NCI-H2227 (cell line): Measurements from ENCODE around the gene ST7L.
"Not testable (repeated sequence)": the region's sequence is repeated elsewhere in the genome, so short reads cannot be mapped to it uniquely, and the experiment has no call there.

Experiments
- DNase-seq: peaks from one replicate; lab custom pipeline; 2025; ENCODE audit not compliant: unreplicated experiment; lab: John Stamatoyannopoulos, UW

The ST7L gene, protein sequence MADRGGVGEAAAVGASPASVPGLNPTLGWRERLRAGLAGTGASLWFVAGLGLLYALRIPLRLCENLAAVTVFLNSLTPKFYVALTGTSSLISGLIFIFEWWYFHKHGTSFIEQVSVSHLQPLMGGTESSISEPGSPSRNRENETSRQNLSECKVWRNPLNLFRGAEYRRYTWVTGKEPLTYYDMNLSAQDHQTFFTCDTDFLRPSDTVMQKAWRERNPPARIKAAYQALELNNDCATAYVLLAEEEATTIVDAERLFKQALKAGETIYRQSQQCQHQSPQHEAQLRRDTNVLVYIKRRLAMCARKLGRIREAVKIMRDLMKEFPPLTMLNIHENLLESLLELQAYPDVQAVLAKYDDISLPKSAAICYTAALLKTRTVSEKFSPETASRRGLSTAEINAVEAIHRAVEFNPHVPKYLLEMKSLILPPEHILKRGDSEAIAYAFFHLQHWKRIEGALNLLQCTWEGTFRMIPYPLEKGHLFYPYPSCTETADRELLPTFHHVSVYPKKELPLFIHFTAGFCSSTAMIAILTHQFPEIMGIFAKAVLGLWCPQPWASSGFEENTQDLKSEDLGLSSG

DNA sequence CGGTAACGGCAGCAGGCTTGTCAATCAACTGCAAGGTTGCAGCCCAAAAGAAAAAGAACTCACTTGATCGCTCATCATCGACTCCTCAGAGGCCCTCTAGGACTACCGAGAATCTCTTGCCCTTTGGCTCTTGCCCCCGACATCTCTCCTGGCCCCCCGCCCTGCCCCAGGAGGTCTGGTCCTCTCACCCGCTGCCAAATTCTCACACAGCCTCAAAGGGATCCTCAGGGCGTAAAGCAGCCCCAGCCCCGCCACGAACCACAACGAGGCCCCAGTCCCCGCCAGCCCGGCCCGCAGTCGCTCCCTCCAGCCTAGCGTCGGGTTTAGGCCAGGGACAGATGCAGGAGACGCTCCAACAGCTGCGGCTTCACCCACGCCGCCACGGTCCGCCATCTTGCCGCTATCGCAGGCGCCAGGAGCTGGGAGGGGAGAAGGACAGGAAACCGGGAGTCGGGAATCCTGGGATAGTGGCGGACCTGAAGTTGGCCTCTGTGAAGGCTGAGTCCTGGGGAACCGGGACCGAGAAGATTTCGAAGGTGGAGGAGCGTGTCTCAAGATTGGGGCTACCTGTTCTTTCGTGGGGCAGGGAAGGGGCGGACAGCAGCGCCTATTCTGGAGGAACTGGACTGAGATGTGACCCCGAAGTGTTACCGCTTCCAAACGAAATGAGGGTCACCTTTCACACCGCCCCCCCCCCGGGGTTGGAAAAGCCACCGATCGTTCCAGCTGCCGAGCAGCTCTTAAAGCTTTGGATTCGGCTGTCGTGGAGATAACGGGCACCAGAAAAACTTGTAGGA is at the start of gene ST7L:
Gene ST7L, minus strand, starts transcription at position 421 of the 797 bp plus-strand sequence. Its CDS starts 28 bp downstream, at position 393.
- peak; percentile 87 for DNase-seq

DNA sequence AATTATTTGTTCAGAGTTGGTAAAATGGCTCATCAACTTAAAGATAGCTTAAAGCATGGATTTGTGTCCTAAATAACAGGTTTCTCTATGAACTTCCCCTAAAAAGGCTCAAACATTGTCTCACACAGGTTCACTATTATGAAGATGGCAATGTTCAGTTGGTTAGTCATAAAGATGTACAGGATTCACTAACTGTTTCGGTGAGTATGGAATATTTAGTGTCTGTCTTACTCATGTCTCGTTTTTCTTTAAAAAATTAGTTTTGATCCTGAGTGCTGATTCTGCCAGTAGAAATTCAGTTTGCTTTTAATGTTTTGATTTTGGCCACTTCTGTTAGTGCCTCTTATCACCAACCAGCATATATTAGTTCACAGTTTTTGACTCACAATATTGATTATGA is 48.0 kb upstream of the ST7L start:
- DNase-seq, result no peak

DNA sequence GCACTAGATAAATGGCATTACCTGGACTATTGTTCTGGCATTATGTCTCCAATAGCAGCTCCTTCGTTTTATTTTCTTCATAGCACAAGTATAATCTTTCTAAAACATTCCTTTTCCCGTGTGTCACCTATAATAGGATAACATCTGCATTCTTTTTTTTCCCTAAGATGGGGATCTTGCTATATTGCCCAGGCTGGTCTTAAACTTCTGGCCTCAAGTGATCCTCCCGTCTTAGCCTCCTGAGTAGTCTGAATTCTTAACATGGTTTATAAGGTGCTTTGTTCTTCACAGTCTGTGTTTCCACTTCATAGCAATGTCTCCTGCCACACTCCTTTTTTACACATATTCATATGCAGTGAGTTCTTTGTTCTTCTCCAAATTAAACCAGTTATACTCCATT is 46.9 kb upstream of the ST7L start:
- no peak for DNase-seq

DNA sequence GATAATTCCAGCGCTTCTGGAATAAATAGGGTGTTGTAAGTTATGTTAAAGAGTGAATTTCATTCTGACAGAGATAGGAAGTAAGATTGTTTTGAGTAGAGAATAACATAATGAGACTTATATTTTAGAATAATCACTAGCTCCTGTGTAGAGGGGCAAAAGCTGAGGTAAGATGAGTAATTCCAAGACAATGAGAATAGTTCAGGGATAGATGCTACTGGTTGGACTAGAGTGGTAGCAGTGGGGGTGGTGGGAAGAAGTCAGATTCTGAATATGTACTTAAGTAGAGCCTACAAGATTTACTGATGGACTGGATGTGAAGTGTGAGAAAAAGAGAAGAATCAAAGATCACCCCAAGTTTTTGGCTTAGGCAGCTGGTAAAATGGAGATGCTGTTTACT is 32.3 kb upstream of the ST7L start:
- no peak for DNase-seq

DNA sequence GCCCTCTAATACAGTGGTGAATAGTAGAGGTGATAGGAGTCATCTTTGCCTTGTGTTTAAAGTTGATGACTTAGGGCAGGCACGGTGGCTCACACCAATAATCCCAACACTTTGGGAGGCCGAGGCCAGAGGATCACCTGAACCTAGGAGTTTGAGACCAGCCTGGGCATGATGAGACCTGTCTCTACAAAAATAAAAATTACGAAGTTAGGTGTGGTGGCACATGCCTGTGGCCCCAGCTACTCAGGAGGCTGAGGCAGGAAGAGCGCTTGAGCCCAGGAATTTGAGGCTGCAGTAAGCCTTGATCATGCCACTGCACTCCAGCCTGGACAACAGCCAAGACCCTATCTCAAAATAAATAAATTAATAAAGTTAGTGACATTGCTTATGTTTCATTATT is 27.3 kb upstream of the ST7L start:
- no peak for DNase-seq

DNA sequence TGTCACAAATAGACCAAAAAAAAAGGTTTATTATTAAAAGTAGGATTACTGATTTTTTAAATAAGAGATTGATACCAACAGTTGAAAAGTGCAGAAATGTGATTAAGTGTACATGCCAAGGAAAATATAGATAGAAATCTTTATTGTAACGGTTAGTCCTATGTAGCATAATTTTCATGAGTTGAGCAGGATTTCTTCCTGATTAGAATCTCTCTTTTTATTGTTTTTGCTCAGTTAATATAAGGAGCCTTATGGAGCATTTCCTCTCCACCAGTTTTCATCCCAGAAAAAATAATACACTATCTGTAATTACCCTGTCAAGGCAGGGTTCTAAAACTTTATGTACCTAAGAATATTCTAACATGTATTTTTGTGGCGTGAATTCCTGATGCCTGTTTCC is 24.1 kb upstream of the ST7L start:
- DNase-seq, result no peak

DNA sequence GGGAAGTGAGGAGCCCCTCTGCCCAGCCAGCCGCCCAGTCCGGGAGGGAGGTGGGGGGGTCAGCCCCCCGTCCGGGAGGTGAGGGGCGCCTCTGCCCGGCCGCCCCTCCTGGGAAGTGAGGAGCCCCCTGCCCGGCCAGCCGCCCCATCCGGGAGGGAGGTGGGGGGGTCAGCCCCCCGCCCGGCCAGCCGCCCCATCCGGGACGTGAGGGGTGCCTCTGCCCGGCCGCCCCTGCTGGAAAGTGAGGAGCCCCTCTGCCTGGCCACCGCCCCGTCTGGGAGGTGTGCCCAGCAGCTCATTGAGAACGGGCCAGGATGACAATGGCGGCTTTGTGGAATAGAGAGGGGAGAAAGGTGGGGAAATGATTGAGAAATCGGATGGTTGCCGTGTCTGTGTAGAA is 21.5 kb upstream of the ST7L start:
- peak; percentile 10 for DNase-seq

DNA sequence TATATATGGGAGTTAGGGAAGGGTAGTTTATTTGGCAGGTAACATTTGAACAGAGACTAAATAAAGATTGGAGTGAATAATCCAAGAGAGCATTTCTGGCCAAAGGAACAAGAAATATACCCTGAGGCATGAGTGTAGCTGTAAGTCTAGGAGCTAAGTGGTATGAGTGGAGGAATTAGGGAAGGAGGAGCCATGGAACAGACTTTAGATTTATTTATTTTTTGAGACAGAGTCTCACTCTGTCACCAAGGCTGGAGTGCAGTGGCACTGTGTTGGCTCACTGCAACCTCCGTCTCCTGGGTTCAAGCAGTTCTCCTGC is 19.1 kb upstream of the ST7L start:
- DNase-seq, result no peak

DNA sequence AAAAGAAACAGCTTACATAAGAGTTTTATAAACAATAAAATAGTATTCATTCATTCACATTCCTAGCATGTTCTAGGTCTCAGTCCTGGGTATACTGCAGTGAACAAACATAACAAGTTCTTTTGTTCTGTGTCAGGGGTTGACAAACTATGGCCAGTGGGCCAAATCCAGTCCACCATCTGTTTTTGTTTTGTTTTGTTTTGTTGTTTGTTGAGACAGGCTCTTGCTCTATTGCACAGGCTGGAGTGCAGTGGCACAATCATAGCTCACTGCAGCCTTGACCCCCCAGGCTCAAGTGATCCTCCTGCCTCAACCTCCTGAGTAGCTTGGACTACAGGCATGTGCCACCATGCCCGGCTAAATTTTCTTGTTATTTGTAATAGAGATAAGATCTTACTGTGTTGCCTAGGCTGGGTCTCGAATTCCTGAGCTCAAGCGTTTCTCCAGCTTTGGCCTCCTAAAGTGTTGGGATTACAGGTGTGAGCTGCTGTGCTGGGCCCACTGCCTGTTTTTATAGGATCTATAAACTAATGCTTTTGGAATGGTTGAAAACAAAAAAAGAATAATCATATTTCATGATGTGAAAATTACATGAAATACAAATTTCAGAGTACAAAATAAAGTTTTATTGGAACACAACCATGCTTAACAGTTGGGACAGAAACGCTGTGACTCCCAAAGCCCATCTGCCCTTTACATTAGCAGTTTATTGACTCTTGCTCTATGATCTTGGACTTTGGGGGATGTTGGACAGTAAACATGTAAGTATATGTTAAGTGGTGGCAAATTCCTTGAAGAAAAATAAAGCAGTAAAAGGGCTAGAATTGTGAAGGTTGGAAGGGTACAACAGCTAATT is 18.5 kb upstream of the ST7L start:
- no peak for DNase-seq

DNA sequence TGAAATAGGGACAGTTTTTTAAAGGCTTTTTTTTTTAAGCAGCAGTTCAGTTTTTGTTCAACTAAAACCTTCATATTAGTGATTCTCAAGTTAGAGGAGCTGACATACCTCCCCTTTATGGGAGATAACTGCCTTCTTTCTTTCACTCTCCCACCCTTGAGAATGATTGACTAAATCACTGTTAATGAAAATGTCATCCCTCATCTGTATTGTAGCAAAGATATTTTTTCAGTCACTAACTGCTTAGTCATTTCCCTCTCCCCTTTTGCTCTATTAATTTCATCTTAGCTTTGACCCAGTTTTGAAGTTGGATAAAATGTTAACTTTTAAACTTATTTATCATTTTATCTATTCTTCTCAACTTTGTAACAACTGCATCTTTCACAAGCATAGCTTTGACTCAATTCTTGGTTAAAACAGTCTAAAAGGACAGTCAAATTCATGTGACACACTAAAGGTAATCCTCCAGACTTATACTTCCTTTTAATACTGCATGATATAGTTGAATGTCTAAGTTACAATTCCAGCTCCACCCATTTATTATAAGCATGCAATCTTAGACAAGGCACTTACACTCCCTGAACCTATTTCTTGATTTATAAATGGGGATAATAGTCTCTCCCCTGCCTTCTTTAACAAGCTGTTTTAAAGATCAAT is 17.8 kb upstream of the ST7L start:
- no peak for DNase-seq

DNA sequence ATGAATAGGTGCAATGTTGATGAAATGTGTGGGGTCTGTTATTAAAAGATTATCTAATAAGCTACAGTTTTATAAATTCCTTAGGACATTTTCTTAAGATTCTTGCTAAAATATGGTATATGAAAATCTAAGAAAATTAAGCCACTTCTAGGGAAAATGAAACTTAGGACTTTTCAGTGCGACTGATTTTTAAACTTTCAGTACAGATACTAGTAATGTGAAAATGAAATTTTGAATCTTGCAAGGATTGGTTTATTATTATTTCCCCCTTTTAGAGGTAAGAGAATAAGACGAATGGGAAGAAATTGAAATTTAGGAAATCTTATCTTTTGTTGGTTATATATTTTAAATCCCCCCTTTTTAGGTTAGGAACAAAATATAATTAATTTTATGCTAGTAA is 17.1 kb upstream of the ST7L start:
- DNase-seq, result no peak

DNA sequence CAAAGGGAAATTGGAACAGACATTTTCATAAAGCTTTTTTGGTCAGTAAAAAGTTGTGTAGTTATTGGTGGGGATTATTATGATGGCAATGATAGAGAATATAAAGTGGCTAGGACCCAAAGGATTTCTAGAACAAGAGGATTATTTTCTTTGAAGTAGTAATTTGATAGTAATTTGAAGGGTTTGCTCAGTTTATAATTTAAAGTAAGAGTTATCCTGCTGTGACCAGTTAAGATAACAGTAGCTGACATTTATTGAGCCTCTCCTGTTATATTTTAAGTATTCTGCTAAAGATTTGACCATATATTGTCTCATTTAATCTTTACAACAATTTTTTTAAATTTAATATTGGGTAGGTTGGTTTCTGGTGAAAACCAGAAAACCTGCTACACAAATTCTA is 15.4 kb upstream of the ST7L start:
- no peak for DNase-seq

DNA sequence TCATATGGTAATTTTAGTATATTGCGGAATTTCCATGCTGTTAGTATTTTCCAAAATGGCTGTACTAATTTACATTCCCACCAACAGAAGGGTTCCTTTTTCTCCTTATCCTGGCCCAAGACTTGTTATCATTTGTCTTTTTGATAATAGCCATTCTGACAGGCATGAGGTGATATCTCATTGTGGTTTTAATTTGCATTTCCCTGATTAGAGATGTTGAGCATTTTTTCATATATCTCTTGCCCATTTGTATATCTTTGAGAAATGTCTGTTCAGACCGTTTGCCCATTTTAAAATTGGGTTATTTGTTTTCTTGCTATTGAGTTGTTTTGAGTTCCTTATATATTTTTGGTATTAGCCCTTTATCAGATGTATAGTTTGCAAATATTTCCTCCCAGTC is 14.7 kb upstream of the ST7L start:
- DNase-seq, result no peak

DNA sequence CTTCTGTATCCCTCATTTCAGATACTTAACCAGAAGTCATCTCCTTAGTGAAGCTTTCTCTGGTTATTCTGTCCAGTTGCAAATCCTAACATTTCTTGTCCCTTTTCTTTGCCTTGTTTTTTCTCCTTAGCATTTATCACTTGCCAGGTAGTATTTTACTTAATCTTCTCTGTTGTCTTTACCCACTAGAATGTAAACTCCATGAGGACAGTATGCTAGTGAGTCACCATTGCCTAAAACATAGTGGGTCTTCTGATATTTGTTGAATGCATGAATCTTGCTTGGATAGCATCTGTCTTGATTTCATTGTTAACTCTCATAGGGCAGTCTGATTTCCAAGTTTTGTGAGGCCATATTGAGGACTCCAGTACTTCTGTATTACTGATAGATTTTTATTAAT is 10.3 kb upstream of the ST7L start:
- no peak for DNase-seq

DNA sequence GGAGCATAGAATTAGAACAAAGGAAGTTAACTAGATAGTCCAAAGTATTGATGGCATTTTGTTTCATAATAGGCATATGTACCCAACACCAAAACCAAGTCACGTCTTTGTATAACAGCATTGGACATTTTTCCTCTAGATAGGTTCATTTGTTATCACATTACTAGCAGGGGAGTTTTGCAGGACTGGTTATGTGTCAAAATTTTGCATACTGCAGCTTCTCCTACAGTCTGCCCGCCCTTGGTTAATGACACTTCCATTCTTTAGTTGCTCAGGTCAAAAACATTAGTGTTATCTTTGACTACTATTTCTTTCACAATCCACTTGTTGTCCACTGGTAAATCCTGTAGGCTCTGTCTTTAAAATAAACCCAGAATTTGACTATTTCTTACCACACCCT is 9.6 kb upstream of the ST7L start:
- DNase-seq, result no peak

DNA sequence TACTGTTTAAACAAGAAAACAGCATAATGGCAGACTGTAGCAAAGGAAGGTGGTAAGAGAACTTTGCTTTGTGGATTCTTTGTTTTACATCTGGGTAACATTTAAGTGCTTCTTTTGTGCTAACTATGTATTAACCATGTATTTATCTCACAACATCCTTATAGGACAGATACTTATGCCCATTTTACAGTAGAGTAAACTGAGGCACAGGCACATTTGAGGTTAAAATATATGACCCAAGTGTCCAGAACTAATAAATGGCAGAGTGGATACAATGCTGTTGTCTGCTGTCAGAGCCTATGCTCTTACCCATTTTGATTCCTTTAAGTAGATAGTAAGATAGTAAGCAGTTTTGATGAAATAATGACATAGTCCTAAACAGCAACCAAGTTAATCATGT is 7.9 kb upstream of the ST7L start:
- DNase-seq, result no peak

DNA sequence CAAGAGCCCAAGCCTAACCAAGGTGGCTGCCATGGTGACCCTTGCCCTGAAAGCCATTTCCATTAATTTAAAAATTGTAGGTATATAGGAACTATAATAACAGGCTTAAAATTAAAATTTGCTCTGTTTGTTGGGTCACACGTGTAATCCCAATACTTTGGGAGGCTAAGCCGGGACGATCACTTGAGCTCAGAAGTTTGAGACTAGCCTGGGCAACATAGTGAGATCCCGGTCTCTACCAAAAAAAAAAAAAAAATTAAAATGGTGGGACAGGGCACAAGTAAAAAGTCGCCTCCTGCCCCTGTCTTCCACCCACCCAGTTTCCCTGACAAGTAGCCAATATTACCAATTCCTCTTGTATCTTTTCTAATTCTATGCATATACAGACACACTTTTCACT is 7.3 kb upstream of the ST7L start:
- no peak for DNase-seq

DNA sequence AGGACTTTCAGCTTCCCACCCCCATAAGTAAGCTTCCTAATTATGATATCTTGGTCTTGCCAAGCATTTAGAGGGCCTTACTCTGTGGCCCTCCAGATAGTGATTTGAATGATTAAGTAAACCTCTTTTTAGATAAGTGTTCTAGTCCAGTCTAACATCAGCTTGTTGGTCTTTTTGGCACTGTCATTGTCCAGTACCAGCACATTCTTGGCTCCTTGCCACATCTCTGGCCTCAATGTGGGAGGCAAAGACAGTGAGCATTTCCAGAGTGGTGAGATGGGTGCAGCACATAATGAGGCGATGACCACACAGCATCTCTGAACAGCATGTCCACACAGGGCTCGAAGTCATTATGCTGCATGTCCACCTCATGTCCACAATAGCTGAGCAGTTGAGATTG is 6.8 kb upstream of the ST7L start:
- no peak for DNase-seq

DNA sequence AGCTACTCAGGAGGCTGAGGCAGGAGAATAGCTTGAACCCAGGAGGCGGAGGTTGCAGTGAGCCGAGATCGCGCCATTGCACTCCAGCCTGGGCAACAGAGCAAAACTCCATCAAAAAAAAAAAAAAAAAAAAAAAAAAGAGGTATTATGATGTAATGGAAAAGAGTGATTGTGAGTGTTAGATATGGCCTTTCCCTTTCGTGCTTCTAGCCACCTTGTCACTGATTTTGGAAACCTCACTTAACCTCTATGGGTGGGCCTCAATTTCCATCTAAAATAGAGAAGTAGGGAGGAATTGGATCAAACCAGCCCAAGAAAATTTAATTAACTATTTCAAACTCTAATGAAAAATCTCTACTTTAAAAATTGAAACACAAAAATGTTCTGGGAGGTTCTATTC is 5.6 kb upstream of the ST7L start:
- not testable (repeated sequence) for DNase-seq

DNA sequence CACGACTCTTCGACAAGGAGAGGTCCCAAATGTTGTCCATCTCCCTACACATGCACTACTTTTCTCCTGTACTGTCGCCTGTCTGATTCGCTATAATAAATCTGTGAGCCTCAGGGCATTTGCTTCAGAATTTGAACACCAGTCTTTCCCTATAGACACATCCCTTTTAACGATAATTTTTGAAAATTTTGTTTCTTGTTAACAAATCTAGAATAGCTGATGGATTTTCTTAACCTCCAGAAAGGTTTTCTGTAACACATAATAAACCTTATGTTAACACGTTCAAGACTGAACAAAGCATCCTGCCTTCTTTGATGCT is 1.4 kb upstream of the ST7L start:
- DNase-seq, result no peak
